ENCODE data around the gene LRP2.

LRP2 gene

DNA sequence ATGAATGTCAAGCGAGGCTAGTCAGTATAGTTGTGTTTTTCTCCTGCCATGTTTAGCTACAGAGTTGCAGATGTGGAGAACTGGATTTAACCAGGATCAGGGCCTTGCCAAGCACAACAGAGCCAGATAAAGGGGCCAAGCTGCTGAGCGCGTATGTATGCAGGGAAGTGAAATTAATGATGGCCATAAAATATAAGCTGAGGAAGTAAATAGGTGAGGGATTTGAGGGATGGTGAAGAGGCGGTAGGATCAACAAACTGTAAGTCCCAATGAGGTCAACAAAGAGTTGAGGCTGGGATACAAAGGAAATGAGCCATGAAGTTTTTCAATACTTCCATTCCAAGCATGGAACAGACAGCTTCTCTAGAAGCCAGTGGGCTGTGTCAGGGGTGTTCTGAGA is 10.6 kb downstream of the LRP2 start:
- TF ChIP-seq, protein P1, sequence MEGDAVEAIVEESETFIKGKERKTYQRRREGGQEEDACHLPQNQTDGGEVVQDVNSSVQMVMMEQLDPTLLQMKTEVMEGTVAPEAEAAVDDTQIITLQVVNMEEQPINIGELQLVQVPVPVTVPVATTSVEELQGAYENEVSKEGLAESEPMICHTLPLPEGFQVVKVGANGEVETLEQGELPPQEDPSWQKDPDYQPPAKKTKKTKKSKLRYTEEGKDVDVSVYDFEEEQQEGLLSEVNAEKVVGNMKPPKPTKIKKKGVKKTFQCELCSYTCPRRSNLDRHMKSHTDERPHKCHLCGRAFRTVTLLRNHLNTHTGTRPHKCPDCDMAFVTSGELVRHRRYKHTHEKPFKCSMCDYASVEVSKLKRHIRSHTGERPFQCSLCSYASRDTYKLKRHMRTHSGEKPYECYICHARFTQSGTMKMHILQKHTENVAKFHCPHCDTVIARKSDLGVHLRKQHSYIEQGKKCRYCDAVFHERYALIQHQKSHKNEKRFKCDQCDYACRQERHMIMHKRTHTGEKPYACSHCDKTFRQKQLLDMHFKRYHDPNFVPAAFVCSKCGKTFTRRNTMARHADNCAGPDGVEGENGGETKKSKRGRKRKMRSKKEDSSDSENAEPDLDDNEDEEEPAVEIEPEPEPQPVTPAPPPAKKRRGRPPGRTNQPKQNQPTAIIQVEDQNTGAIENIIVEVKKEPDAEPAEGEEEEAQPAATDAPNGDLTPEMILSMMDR (conservative IDR thresholded peaks at IDR 0.05; ENCODE audit: low read length), result no peak
- no peak for TF ChIP-seq EZH2phosphoT487 (IDR thresholded peaks at IDR 0.05; ENCODE audit: borderline replicate concordance)
- Histone ChIP-seq H3K9ac (ENCODE audit: low read depth, low read length, poor library complexity, severe bottlenecking) (no peak overlapping the region), H2AFZ (ENCODE audit: low read length) (no peak overlapping the region)

DNA sequence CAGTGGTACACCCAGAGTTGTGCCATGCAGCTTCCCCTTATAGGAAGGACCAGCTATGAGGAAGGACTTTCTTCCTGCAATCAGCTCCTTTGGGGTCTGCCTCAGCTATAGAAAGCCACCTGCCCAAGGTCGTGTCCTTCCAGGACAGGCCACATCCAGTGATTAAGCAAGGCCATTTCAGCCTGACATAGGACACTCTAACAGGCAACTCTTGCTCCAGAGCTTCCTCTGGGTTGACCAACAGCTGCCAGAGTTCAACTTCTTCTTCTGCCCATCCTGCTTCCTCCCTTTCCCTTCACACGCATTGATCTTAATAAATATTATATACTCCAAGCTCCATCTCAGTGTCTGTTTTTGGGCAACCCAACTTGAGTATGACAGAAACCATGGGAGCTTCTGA is 12.8 kb downstream of the LRP2 start:
- Histone ChIP-seq H3K27me3 (ENCODE audit: insufficient read depth, low read length, poor library complexity, severe bottlenecking) (no peaks in the 10 kb centered on the region), H4K20me1 (ENCODE audit: insufficient read depth, low read length, poor library complexity, severe bottlenecking) (no peaks in the 10 kb centered on the region), H3K4me2 (ENCODE audit: low read depth, low read length, poor library complexity, severe bottlenecking) (no peak overlapping the region), H3K9me3 (ENCODE audit: insufficient read depth, low read depth, low read length) (no peaks in the 10 kb centered on the region), H3K4me1 (ENCODE audit: insufficient read depth, low read length, poor library complexity, severe bottlenecking) (no peaks in the 10 kb centered on the region), H3K79me2 (ENCODE audit: insufficient read depth, low read length) (no peaks in the 10 kb centered on the region), H3K4me3 (ENCODE audit: low read length, poor library complexity, severe bottlenecking) (no peak overlapping the region), H3K36me3 (ENCODE audit: insufficient read depth, low read length) (no peaks in the 10 kb centered on the region), H3K9ac (ENCODE audit: low read depth, low read length, poor library complexity, severe bottlenecking) (no peak overlapping the region), H3F3A (ENCODE audit: low read depth) (no peaks in the 10 kb centered on the region), H3K9me2 (replicated peaks; ENCODE audit: low read depth, low read length) (no peaks in the 10 kb centered on the region), H2AFZ (ENCODE audit: low read length) (no peak overlapping the region)
- no peak for TF ChIP-seq EZH2phosphoT487 (IDR thresholded peaks at IDR 0.05; ENCODE audit: borderline replicate concordance)
- TF ChIP-seq, protein P1 (conservative IDR thresholded peaks at IDR 0.05; ENCODE audit: low read length), result no peak

More for the DNA sequence above, 10.6 kb downstream of the LRP2 start:
- Histone ChIP-seq H3K27me3 (ENCODE audit: insufficient read depth, low read length, poor library complexity, severe bottlenecking) (no peaks in the 10 kb centered on the region), H4K20me1 (ENCODE audit: insufficient read depth, low read length, poor library complexity, severe bottlenecking) (no peaks in the 10 kb centered on the region), H3F3A (ENCODE audit: low read depth) (no peaks in the 10 kb centered on the region), H3K4me1 (ENCODE audit: insufficient read depth, low read length, poor library complexity, severe bottlenecking) (no peaks in the 10 kb centered on the region), H3K79me2 (ENCODE audit: insufficient read depth, low read length) (no peaks in the 10 kb centered on the region), H3K4me3 (ENCODE audit: low read length, poor library complexity, severe bottlenecking) (no peak overlapping the region), H3K36me3 (ENCODE audit: insufficient read depth, low read length) (no peaks in the 10 kb centered on the region), H3K9me3 (ENCODE audit: insufficient read depth, low read depth, low read length) (no peaks in the 10 kb centered on the region), H3K9me2 (replicated peaks; ENCODE audit: low read depth, low read length) (no peaks in the 10 kb centered on the region), H3K4me2 (ENCODE audit: low read depth, low read length, poor library complexity, severe bottlenecking) (no peak overlapping the region)

DNA sequence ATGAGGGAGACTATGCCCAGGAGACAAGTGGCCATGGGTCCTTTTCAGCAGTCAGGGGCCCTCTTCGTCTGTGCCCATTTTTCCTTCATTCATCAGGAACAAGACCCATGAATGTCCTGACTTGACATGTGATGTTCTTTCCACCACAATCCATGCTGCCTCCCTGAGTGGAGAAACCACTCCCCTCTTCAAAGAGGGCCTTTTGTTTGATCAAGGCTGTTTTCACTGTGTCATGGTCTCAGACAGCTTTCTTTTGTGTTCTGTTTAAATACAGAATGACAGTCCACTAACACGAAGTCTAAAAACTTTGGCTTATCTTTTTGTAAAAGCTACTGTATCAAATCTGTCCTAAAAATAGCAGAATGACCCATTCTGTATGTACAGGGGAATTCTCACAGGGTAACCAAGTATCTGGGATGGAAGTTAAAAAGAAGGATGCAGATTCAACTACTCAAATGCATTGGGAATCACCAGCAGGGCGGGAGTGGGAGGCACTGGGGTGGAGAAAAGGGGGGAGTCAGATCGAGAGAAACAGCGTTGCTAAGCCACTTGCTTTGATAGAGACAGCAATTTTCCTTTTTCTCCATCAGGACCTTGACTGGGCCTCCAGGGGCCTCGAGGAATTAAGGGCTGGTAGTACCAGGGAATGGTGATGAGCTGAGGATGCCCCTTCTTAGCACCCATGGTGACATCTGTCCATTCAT is 13.9 kb downstream of the LRP2 start:
- H3K27me3 ChIP-seq (ENCODE audit: insufficient read depth, low read length, poor library complexity, severe bottlenecking), result no peaks in the 10 kb centered on the region
- no peak overlapping the region for H3K9ac ChIP-seq (ENCODE audit: low read depth, low read length, poor library complexity, severe bottlenecking)
- H3K79me2 ChIP-seq (ENCODE audit: insufficient read depth, low read length), result no peaks in the 10 kb centered on the region
- H3K4me2 ChIP-seq (ENCODE audit: low read depth, low read length, poor library complexity, severe bottlenecking), result no peak overlapping the region
- TF ChIP-seq EZH2phosphoT487 (IDR thresholded peaks at IDR 0.05; ENCODE audit: borderline replicate concordance), result no peak
- TF ChIP-seq, protein P1 (conservative IDR thresholded peaks at IDR 0.05; ENCODE audit: low read length), result no peak
- H3F3A ChIP-seq (ENCODE audit: low read depth), result no peaks in the 10 kb centered on the region
- no peaks in the 10 kb centered on the region for H3K4me1 ChIP-seq (ENCODE audit: insufficient read depth, low read length, poor library complexity, severe bottlenecking)
- H3K36me3 ChIP-seq (ENCODE audit: insufficient read depth, low read length), result no peaks in the 10 kb centered on the region
- H3K9me3 ChIP-seq (ENCODE audit: insufficient read depth, low read depth, low read length), result no peaks in the 10 kb centered on the region
- H3K9me2 ChIP-seq (replicated peaks; ENCODE audit: low read depth, low read length), result no peaks in the 10 kb centered on the region
- no peak overlapping the region for H3K4me3 ChIP-seq (ENCODE audit: low read length, poor library complexity, severe bottlenecking)
- H4K20me1 ChIP-seq (ENCODE audit: insufficient read depth, low read length, poor library complexity, severe bottlenecking), result no peaks in the 10 kb centered on the region
- H2AFZ ChIP-seq (ENCODE audit: low read length), result no peak overlapping the region

Measured in Loucy (cell line).